ENCODE data around the gene CLDN16.

- no peak for TF ChIP-seq EZH2 (IDR thresholded peaks at IDR 0.05; ENCODE audit: low read length)
- TF ChIP-seq, protein P1, sequence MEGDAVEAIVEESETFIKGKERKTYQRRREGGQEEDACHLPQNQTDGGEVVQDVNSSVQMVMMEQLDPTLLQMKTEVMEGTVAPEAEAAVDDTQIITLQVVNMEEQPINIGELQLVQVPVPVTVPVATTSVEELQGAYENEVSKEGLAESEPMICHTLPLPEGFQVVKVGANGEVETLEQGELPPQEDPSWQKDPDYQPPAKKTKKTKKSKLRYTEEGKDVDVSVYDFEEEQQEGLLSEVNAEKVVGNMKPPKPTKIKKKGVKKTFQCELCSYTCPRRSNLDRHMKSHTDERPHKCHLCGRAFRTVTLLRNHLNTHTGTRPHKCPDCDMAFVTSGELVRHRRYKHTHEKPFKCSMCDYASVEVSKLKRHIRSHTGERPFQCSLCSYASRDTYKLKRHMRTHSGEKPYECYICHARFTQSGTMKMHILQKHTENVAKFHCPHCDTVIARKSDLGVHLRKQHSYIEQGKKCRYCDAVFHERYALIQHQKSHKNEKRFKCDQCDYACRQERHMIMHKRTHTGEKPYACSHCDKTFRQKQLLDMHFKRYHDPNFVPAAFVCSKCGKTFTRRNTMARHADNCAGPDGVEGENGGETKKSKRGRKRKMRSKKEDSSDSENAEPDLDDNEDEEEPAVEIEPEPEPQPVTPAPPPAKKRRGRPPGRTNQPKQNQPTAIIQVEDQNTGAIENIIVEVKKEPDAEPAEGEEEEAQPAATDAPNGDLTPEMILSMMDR (optimal IDR thresholded peaks at IDR 0.05 in 1 of 3, IDR thresholded peaks at IDR 0.05 in 1 of 3, conservative IDR thresholded peaks at IDR 0.05 in 1 of 3; ENCODE audit: extremely low read depth in 1 of 3, insufficient read depth in 2 of 3, low read length in 3 of 3): no peak
Measured at GRCh38 chr3:190381441-190381840, 6.5 kb upstream of the CLDN16 start.
